GM06990 (cell line): ENCODE measurements around the gene KIF3A.

Source experiments
- DNase-seq: peaks from one replicate; pipeline ENCODE4 v3.0.0-alpha.2; 2011; ENCODE audit not compliant: insufficient read length; ENCODE audit errors: extremely low read depth
- H3K27me3 ChIP-seq: replicated peaks from 2 replicates; pipeline ENCODE4 v1.6.0; 2011; ENCODE audit warnings: low read length; ENCODE audit not compliant: control insufficient read depth, insufficient read depth
- H3K36me3 ChIP-seq: 2 replicates; pipeline ENCODE4 v1.5.1; 2011; ENCODE audit warnings: low read length; ENCODE audit not compliant: control insufficient read depth, insufficient read depth
- H3K4me3 ChIP-seq: replicated peaks from 2 replicates; pipeline ENCODE4 v1.5.1; 2011; ENCODE audit warnings: low read depth, mild to moderate bottlenecking, control low read depth, low read length
- TF ChIP-seq, protein P1 (sequence below): IDR thresholded peaks from 2 replicates; pipeline ENCODE4 v1.5.1; 2011; ENCODE audit warnings: low read length, control low read depth, mild to moderate bottlenecking, inconsistent platforms; ENCODE audit not compliant: insufficient read depth, poor library complexity, severe bottlenecking

KIF3A gene

DNA sequence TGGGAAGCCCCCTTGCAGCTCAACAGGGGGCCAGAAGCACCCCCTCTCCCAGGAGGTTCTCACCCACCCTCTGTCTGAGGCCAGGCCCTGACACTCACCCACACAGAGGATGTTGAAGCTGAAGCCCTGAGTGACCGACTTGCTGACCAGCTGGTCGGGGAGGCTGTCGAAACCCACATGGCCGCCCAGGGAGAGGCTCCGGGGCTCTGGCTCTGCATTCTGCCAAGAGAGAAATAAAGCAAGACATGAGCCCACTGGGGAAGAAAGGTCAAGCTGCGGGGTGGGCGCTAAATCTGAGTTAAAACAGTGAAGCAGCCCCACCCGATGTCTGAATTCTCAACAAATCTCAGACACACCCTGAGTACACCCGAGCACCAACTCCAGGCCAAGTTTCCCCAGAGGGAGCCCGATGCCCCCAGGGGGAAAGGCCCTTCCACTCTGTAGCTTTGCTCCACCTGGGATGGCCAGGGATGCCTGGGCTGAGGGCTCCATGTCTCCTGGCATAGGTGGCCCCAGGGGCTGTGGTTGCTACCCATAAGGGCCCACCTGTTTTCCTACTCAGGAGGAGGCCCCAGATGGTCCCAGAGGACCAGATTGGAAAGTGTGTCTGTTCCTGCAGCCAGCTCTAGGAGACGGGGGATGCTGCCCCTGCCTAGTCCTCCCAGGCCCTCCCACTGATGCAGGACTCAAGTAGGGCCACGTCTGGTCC, 28.1 kb upstream of the KIF3A start:
- DNase-seq, result no peak
- Histone ChIP-seq H3K36me3 (peaks cover 8% of the 10 kb centered on the region), H3K27me3 (no peaks in the 10 kb centered on the region), H3K4me3 (no peak overlapping the region)
- TF ChIP-seq, protein P1, sequence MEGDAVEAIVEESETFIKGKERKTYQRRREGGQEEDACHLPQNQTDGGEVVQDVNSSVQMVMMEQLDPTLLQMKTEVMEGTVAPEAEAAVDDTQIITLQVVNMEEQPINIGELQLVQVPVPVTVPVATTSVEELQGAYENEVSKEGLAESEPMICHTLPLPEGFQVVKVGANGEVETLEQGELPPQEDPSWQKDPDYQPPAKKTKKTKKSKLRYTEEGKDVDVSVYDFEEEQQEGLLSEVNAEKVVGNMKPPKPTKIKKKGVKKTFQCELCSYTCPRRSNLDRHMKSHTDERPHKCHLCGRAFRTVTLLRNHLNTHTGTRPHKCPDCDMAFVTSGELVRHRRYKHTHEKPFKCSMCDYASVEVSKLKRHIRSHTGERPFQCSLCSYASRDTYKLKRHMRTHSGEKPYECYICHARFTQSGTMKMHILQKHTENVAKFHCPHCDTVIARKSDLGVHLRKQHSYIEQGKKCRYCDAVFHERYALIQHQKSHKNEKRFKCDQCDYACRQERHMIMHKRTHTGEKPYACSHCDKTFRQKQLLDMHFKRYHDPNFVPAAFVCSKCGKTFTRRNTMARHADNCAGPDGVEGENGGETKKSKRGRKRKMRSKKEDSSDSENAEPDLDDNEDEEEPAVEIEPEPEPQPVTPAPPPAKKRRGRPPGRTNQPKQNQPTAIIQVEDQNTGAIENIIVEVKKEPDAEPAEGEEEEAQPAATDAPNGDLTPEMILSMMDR, result no peak

DNA sequence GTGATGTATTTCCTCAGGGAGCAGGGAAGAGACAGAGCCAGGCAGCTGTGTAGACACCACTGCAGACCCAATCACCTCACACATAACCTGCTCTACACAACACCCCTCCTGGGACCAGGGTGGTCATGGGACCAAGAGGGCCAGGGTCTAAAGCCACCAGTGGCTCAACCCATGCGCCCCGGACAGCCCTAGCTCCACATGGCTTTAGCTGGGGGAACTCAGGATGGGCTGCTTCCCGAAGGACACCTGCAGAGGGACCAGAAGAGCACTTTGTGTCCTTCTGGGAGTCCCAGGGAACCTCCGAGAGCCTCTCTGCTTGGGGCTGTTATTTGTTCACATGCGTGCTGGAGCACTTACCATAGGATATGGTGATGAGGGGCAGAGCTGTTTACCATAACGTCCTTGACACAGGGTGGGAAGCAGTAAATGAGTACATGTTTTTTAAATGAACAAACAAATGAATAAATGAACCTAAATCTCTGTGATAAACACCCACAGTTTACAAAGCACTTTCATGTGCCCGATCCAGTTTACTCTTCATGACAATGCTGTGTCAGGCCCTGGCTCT, 27.4 kb upstream of the KIF3A start:
- H3K4me3 ChIP-seq, result no peak overlapping the region
- no peak for DNase-seq
- H3K36me3 ChIP-seq, result peaks cover 11% of the 10 kb centered on the region
- H3K27me3 ChIP-seq, result no peaks in the 10 kb centered on the region
- TF ChIP-seq, protein P1, result no peak

DNA sequence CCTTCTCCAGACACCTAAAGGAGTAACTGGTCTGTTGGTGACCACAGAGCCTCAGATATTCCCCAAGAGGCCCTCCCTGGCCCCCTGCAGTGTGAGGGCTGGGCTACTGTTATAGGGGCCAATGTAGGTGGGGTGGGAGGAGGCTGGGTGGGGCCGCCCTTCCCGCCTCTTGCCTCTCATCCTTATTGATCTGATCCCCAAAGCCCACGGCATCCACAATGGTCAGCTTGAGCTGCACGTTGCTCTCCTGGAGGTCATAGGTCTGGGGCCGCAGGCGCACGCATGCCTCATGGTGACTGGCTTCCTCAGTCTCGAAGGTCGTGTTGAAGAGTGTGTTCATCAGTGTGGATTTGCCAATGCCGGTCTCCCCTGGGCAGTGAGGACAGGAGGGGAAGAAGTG, 26.7 kb upstream of the KIF3A start:
- no peak for DNase-seq
- Histone ChIP-seq H3K4me3 (no peak overlapping the region), H3K36me3 (peaks cover 12% of the 10 kb centered on the region), H3K27me3 (no peaks in the 10 kb centered on the region)
- TF ChIP-seq, protein P1, result no peak

DNA sequence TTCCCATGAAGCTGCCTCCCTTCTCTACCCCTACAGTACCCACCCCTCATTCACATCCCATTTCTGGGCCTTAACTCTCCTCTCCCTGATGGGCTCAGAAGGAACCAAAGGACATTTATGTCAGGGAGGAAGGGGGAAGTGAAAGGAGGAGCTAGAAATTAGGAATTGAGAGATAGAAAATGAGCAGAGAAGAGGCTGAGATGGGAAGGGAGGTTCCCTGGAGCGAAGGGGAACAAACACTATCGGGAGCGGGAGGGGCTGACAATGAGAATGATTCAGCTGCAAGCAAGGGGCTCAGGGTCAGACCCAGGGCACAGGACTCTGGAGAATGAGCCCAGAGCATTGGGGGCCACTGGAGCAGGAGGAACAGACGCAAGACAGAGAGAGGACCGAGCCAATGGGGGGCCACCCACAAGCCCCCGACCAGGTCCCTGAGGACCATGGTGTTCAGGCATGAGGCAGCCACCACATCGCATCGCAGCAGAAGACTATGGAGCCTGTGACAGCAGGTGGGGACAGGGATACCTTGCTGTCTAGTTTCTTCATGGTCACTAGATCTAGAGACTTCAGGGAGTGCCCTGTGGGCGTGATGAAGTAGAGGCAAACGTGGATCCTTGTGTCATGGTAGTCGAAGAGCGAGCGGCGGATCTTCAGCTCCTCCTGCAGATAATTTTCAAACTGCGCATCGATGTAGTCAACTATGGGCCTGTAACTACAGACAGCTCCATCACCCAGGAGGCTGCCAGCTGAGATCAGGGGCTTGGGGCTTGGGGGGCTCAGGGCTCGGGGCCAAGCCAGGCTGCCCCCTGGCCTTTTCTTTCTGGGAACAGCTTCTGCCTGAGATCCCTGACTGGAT, 26.1 kb upstream of the KIF3A start:
- TF ChIP-seq, protein P1, result no peak
- no peak for DNase-seq
- Histone ChIP-seq H3K36me3 (peaks cover 14% of the 10 kb centered on the region), H3K27me3 (no peaks in the 10 kb centered on the region), H3K4me3 (no peak overlapping the region)

DNA sequence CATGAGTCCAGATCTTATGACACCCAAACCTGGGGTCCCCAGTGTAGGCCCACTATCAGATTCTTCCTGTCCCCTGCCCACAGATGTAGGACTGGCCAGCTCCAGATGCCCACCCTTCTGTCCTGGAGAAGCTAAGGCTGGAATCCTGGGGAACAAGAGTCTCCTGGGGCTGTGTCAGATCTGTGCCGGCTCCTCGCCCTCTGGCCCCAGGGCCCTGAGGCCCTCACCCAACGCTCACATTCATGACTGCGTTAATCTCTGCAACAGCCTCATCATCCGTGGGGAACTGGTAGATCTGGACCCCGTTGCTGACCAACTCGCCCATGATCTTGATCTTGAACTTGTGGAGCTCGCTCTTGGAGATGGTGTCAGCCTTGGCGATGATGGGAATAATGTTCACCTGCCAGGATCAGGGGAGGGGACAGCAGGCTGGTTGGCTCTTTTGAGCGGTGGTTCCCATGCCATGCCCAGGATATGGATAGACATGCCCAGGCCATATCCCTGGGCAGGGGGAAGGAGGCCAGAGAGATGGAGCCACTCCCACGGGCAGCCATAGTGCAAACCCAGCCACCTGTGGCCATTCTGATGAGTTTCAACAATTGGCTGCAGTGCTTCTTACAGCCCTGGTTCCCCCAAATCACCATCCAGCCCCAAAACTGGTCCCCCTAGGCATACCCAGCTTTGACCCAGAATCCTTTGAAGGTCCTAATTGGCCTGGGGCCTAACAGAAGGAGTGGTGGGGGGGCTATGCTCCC, 25.1 kb upstream of the KIF3A start:
- peaks cover 16% of the 10 kb centered on the region for H3K36me3 ChIP-seq
- H3K27me3 ChIP-seq, result no peaks in the 10 kb centered on the region
- no peak overlapping the region for H3K4me3 ChIP-seq
- no peak for DNase-seq
- TF ChIP-seq, protein P1, result no peak
